GM12878 (cell line): Measurements from ENCODE around the gene CRAMP1. TPM values are rescaled to one million over a fixed set of nuclear protein-coding genes. Genes with fewer than 3 reads are reported as not detected.

Experiments used
- BMI1 ChIP-seq: fragments of 450-650 bp; IDR thresholded peaks from 2 replicates; pipeline ENCODE4 v1.6.1; 2016; ENCODE audit warnings: mild to moderate bottlenecking, moderate library complexity, borderline replicate concordance
- ETV6 ChIP-seq, 2 experiments: fragments of 450-650 bp in 1 of 2; IDR thresholded peaks in 1 of 2; conservative IDR thresholded peaks in 1 of 2; 2 replicates each; pipeline ENCODE4 v1.6.1; 2014; ENCODE audit warnings: antibody characterized with exemption in 1 of 2, borderline replicate concordance in 1 of 2, low read depth in 1 of 2, mild to moderate bottlenecking in 1 of 2, moderate library complexity in 1 of 2
- ZNF207 ChIP-seq: fragments of 450-650 bp; IDR thresholded peaks from 2 replicates; pipeline ENCODE4 v1.6.1; 2014; ENCODE audit warnings: antibody characterized with exemption, mild to moderate bottlenecking, borderline replicate concordance
- ZNF274 ChIP-seq: IDR thresholded peaks from one replicate; pipeline ENCODE4 v1.8.0; 2011; ENCODE audit not compliant: insufficient read length, insufficient read depth
- polyA plus RNA-seq, 11 experiments: library from polyadenylated mRNA; depleted of rRNA in 4 of 11; unstranded in 6 of 11; stranded (reverse) in 5 of 11; fragments of >200 nt; fragmentation: Nextera tagmentation in 4 of 11; fragmentation: Illumina TruSeq in 1 of 11; extraction: Ambion mirVana in 4 of 11; extraction: Trizol in 1 of 11; gene quantifications; 1 replicate in 1 of 11; 2 replicates in 10 of 11; pipeline versions ENCODE4 v1.2.1 to v1.2.3, GENCODE V29; 2011 to 2016; ENCODE audit warnings: inconsistent platforms in 2 of 11, missing spikeins in 2 of 11, low read depth in 1 of 11
- total RNA-seq, 4 experiments: library from RNA; depleted of rRNA in 3 of 4; stranded (reverse); fragments of >200 nt in 3 of 4; fragmentation: Illumina TruSeq in 1 of 4; extraction: Trizol in 1 of 4; gene quantifications; 2 replicates each; pipeline versions ENCODE4 v1.2.1 to v1.2.3, GENCODE V29; 2013 to 2021
- TF ChIP-seq, protein P1 (sequence below): fragments of 450-650 bp; IDR thresholded peaks from 2 replicates; pipeline ENCODE4 v1.6.1; 2017; ENCODE audit warnings: mild to moderate bottlenecking, moderate library complexity
- TF ChIP-seq, protein P2 (sequence below): fragments of 150-350 bp; IDR thresholded peaks from 2 replicates; pipeline ENCODE4 v1.6.1; 2014; ENCODE audit warnings: mild to moderate bottlenecking, low read depth, low read length
- TF ChIP-seq, protein P3 (sequence below): IDR thresholded peaks from 2 replicates; pipeline ENCODE4 v1.6.1; 2011; ENCODE audit warnings: low read depth, low read length, improper control_type of control experiment, borderline replicate concordance

Gene CRAMP1
- total and polyA plus RNA-seq, 10 of the 15 experiments (the other 5 are each of a cell fraction or from before 2014, with no cell fraction given): 0.37 to 9.8 (median 3.9) TPM

DNA sequence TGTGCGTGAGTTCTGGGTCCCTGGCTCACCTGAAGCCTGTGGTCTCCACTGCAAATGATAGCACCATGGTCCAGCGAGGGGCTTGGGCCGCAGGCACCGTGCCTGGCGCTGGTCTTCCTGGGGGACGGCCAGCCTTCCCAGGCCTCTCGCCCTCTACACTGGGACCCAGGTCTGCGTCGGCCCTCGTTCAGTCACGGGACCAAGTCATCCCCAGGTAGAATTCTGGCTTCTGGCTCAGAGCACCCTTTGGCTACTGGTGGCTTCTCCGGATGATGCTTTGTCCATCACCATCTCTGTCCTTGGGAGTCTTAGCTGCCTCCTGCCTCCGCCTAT lies 20.4 kb downstream of the CRAMP1 start (continued):
- TF ChIP-seq, protein P1, sequence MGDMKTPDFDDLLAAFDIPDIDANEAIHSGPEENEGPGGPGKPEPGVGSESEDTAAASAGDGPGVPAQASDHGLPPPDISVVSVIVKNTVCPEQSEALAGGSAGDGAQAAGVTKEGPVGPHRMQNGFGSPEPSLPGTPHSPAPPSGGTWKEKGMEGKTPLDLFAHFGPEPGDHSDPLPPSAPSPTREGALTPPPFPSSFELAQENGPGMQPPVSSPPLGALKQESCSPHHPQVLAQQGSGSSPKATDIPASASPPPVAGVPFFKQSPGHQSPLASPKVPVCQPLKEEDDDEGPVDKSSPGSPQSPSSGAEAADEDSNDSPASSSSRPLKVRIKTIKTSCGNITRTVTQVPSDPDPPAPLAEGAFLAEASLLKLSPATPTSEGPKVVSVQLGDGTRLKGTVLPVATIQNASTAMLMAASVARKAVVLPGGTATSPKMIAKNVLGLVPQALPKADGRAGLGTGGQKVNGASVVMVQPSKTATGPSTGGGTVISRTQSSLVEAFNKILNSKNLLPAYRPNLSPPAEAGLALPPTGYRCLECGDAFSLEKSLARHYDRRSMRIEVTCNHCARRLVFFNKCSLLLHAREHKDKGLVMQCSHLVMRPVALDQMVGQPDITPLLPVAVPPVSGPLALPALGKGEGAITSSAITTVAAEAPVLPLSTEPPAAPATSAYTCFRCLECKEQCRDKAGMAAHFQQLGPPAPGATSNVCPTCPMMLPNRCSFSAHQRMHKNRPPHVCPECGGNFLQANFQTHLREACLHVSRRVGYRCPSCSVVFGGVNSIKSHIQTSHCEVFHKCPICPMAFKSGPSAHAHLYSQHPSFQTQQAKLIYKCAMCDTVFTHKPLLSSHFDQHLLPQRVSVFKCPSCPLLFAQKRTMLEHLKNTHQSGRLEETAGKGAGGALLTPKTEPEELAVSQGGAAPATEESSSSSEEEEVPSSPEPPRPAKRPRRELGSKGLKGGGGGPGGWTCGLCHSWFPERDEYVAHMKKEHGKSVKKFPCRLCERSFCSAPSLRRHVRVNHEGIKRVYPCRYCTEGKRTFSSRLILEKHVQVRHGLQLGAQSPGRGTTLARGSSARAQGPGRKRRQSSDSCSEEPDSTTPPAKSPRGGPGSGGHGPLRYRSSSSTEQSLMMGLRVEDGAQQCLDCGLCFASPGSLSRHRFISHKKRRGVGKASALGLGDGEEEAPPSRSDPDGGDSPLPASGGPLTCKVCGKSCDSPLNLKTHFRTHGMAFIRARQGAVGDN: no peak
- TF ChIP-seq ZNF274 (no peak), BMI1 (no peak), ETV6 (conservative IDR thresholded peaks at IDR 0.05 in 1 of 2, IDR thresholded peaks at IDR 0.05 in 1 of 2; ENCODE audit: borderline replicate concordance in 1 of 2, low read depth in 1 of 2) (no peak), ZNF207 (no peak)
- TF ChIP-seq, protein P2, sequence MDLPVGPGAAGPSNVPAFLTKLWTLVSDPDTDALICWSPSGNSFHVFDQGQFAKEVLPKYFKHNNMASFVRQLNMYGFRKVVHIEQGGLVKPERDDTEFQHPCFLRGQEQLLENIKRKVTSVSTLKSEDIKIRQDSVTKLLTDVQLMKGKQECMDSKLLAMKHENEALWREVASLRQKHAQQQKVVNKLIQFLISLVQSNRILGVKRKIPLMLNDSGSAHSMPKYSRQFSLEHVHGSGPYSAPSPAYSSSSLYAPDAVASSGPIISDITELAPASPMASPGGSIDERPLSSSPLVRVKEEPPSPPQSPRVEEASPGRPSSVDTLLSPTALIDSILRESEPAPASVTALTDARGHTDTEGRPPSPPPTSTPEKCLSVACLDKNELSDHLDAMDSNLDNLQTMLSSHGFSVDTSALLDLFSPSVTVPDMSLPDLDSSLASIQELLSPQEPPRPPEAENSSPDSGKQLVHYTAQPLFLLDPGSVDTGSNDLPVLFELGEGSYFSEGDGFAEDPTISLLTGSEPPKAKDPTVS: no peak
- TF ChIP-seq, protein P3, sequence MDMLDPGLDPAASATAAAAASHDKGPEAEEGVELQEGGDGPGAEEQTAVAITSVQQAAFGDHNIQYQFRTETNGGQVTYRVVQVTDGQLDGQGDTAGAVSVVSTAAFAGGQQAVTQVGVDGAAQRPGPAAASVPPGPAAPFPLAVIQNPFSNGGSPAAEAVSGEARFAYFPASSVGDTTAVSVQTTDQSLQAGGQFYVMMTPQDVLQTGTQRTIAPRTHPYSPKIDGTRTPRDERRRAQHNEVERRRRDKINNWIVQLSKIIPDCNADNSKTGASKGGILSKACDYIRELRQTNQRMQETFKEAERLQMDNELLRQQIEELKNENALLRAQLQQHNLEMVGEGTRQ: no peak
- TF ChIP-seq, all 136 proteins: peak for 0
